GM23338 (cell line): ENCODE data around the gene TGM2. TPM values are rescaled to one million over a fixed set of nuclear protein-coding genes. Genes with fewer than 3 reads are reported as not detected.

Source experiments
- ATAC-seq: fragments of 200-7000 bp; cut with Tn5 transposase; 3 replicates; pipeline ENCODE4 v1.9.1; 2020
- DNase-seq: peaks from one replicate; pipeline ENCODE4 v3.0.0-alpha.2; 2015; ENCODE audit warnings: low spot score
- H2AFZ ChIP-seq: fragments of 200-600 bp; sonication (generic); 2 replicates; pipeline ENCODE4 v1.8.0; 2016; ENCODE audit warnings: antibody characterized with exemption, mild to moderate bottlenecking, moderate library complexity
- H3F3A ChIP-seq: fragments of 200-600 bp; sonication (generic); replicated peaks from 2 replicates; pipeline ENCODE4 v1.8.0; 2017; ENCODE audit warnings: antibody characterized with exemption, mixed run types, low read depth
- H3K27ac ChIP-seq: fragments of 200-600 bp; sonication (generic); 2 replicates; pipeline ENCODE4 v1.6.1; 2016; ENCODE audit warnings: low read depth
- H3K27me3 ChIP-seq: fragments of 200-600 bp; sonication (generic); 2 replicates; pipeline ENCODE4 v1.8.0; 2016; ENCODE audit warnings: mild to moderate bottlenecking, mixed run types, moderate library complexity; ENCODE audit not compliant: insufficient read depth
- H3K36me3 ChIP-seq: fragments of 200-600 bp; sonication (generic); 2 replicates; pipeline ENCODE4 v1.8.0; 2016; ENCODE audit warnings: mild to moderate bottlenecking; ENCODE audit not compliant: insufficient read depth
- H3K4me1 ChIP-seq: fragments of 200-600 bp; sonication (generic); 2 replicates; pipeline ENCODE4 v1.8.0; 2016; ENCODE audit warnings: mild to moderate bottlenecking, moderate library complexity; ENCODE audit not compliant: insufficient read depth
- H3K4me2 ChIP-seq: fragments of 200-600 bp; sonication (generic); 2 replicates; pipeline ENCODE4 v1.7.1; 2017; ENCODE audit warnings: mixed run types
- H3K4me3 ChIP-seq: fragments of 200-600 bp; sonication (generic); 2 replicates; pipeline ENCODE4 v1.6.1; 2016; ENCODE audit warnings: mixed run types
- H3K79me2 ChIP-seq: fragments of 200-600 bp; sonication (generic); replicated peaks from 2 replicates; pipeline ENCODE4 v1.8.0; 2017; ENCODE audit warnings: mild to moderate bottlenecking; ENCODE audit not compliant: insufficient read depth
- H3K9me2 ChIP-seq: fragments of 200-600 bp; sonication (generic); 2 replicates; pipeline ENCODE4 v1.8.0; 2017; ENCODE audit not compliant: insufficient read depth
- H4K20me1 ChIP-seq: fragments of 200-600 bp; sonication (generic); replicated peaks from 2 replicates; pipeline ENCODE4 v1.8.0; 2017; ENCODE audit warnings: mild to moderate bottlenecking; ENCODE audit not compliant: insufficient read depth
- H3K27ac Mint-ChIP-seq: 2 replicates; pipeline ENCODE4 v1.8.0; 2020; ENCODE audit warnings: inconsistent platforms, mild to moderate bottlenecking, moderate library complexity, mixed read lengths
- H3K27me3 Mint-ChIP-seq: 3 replicates; pipeline ENCODE4 v1.8.0; 2022; ENCODE audit warnings: low read depth, mild to moderate bottlenecking, moderate library complexity, mixed read lengths, inconsistent platforms; ENCODE audit not compliant: insufficient read depth, poor library complexity
- H3K36me3 Mint-ChIP-seq: 3 replicates; pipeline ENCODE4 v1.8.0; 2021; ENCODE audit warnings: low read depth, mild to moderate bottlenecking, inconsistent platforms, moderate library complexity, mixed read lengths
- H3K4me1 Mint-ChIP-seq: 3 replicates; pipeline ENCODE4 v1.8.0; 2020; ENCODE audit warnings: mild to moderate bottlenecking, inconsistent platforms, mixed read lengths
- H3K4me3 Mint-ChIP-seq: 3 replicates; pipeline ENCODE4 v1.8.0; 2021; ENCODE audit warnings: moderate library complexity, mild to moderate bottlenecking, inconsistent platforms, mixed read lengths
- H3K9me3 Mint-ChIP-seq: 3 replicates; pipeline ENCODE4 v1.8.0; 2020; ENCODE audit warnings: moderate library complexity, mild to moderate bottlenecking, inconsistent platforms, mixed read lengths
- CREB1 ChIP-seq: fragments of 250-450 bp; sonication (Bioruptor Pico); IDR thresholded peaks from 2 replicates; pipeline ENCODE4 v1.5.0; 2020; ENCODE audit warnings: low read depth, mild to moderate bottlenecking, moderate library complexity
- CTCF ChIP-seq, 2 experiments: fragments of 200-600 bp in 1 of 2; sonication (generic) in 1 of 2; conservative IDR thresholded peaks; 2 replicates each; pipeline versions ENCODE4 v1.5.1 to v1.6.1; 2016 to 2017; ENCODE audit warnings: antibody characterized with exemption in 2 of 2, low read depth in 2 of 2, mild to moderate bottlenecking in 2 of 2, moderate library complexity in 1 of 2
- EZH2 ChIP-seq: fragments of 200-600 bp; sonication (generic); IDR thresholded peaks from one replicate; pipeline ENCODE4 v1.8.0; 2017; ENCODE audit warnings: antibody characterized with exemption, mild to moderate bottlenecking, low read depth; ENCODE audit not compliant: unreplicated experiment
- EZH2phosphoT487 ChIP-seq: fragments of 200-600 bp; sonication (generic); IDR thresholded peaks from one replicate; pipeline ENCODE4 v1.8.1; 2018; ENCODE audit warnings: antibody characterized with exemption; ENCODE audit not compliant: unreplicated experiment
- JUNB ChIP-seq: IDR thresholded peaks from one replicate; pipeline ENCODE4 v1.6.1; 2016; ENCODE audit warnings: antibody characterized with exemption; ENCODE audit not compliant: unreplicated experiment
- NANOG ChIP-seq: IDR thresholded peaks from 2 replicates; pipeline ENCODE4 v1.6.1; 2016; ENCODE audit warnings: antibody characterized with exemption, borderline replicate concordance
- POLR2AphosphoS5 ChIP-seq: IDR thresholded peaks from 2 replicates; pipeline ENCODE4 v1.6.1; 2016; ENCODE audit warnings: antibody characterized with exemption, low read depth
- REST ChIP-seq: IDR thresholded peaks from one replicate; pipeline ENCODE4 v1.6.1; 2018; ENCODE audit warnings: antibody characterized with exemption; ENCODE audit not compliant: unreplicated experiment
- STAT1 ChIP-seq: IDR thresholded peaks from one replicate; pipeline ENCODE4 v1.6.1; 2016; ENCODE audit warnings: antibody characterized with exemption; ENCODE audit not compliant: unreplicated experiment
- ZNF114 ChIP-seq: fragments of 250-450 bp; sonication (Bioruptor Pico); IDR thresholded peaks from 2 replicates; pipeline ENCODE4 v1.5.0; 2020; ENCODE audit warnings: mild to moderate bottlenecking, moderate library complexity
- ZNF331 ChIP-seq: fragments of 250-450 bp; sonication (Bioruptor Pico); IDR thresholded peaks from 2 replicates; pipeline ENCODE4 v1.5.0; 2020; ENCODE audit warnings: low read depth, mild to moderate bottlenecking, moderate library complexity
- ZNF462 ChIP-seq: fragments of 250-450 bp; sonication (Bioruptor Pico); IDR thresholded peaks from 2 replicates; pipeline ENCODE4 v1.5.0; 2020; ENCODE audit warnings: mild to moderate bottlenecking, moderate library complexity
- polyA plus RNA-seq: library from polyadenylated mRNA; unstranded; fragments of >200 nt; fragmentation: Nextera tagmentation; extraction: Ambion mirVana; gene quantifications from 2 replicates; pipeline ENCODE4 v1.2.1, GENCODE V29; 2016
- total RNA-seq: library from RNA; depleted of rRNA; stranded (reverse); fragments of >200 nt; shearing (Covaris generic); gene quantifications from 2 replicates; pipeline ENCODE4 v1.2.3, GENCODE V29; 2014

Gene TGM2
- total and polyA plus RNA-seq, 2 experiments from 2014 or later = 0.45 to 1.0 TPM

GRCh38 chr20:38151455-38151854 lies 13.6 kb downstream of the TGM2 start (continued):
- TF ChIP-seq NANOG (no peak), EZH2phosphoT487 (no peak), POLR2AphosphoS5 (no peak), JUNB (no peak), EZH2 (no peak), CREB1 (CRISPR knock-in tag) (no peak), ZNF331 (CRISPR knock-in tag) (no peak)

GRCh38 chr20:38150335-38151170 lies 14.5 kb downstream of the TGM2 start:
- Mint-ChIP-seq H3K4me3 (no peak overlapping the region), H3K36me3 (no peaks in the 10 kb centered on the region), H3K4me1 (peaks cover 12% of the 10 kb centered on the region), H3K9me3 (no peaks in the 10 kb centered on the region), H3K27me3 (peaks cover 13% of the 10 kb centered on the region), H3K27ac (no peak overlapping the region)
- no peaks in the 10 kb centered on the region for H3K9me2 ChIP-seq
- H3F3A ChIP-seq = no peaks in the 10 kb centered on the region
- H3K4me1 ChIP-seq = no peaks in the 10 kb centered on the region; the same call in 1 of the 2 replicates
- no peaks in the 10 kb centered on the region for H3K79me2 ChIP-seq
- no peak overlapping the region for H3K27ac ChIP-seq
- ATAC-seq (no peak), DNase-seq (no peak)
- no peaks in the 10 kb centered on the region for H3K27me3 ChIP-seq
- no peak overlapping the region for H3K4me3 ChIP-seq
- H3K4me2 ChIP-seq = no peak overlapping the region
- H3K36me3 ChIP-seq = no peaks in the 10 kb centered on the region
- no peak overlapping the region for H2AFZ ChIP-seq
- no peaks in the 10 kb centered on the region; the same call in 1 of the 2 replicates for H4K20me1 ChIP-seq
- TF ChIP-seq EZH2phosphoT487 (no peak), ZNF114 (CRISPR knock-in tag) (no peak), NANOG (no peak), ZNF462 (CRISPR knock-in tag) (no peak), JUNB (no peak), POLR2AphosphoS5 (no peak), ZNF331 (CRISPR knock-in tag) (no peak), REST (no peak), STAT1 (no peak), CTCF (conservative IDR thresholded peaks at IDR 0.05; ENCODE audit: low read depth in 2 of 2) (no peak), CREB1 (CRISPR knock-in tag) (no peak), EZH2 (no peak)
